IPS DF 6.9 (cell line): ENCODE measurements around the gene SOCS4.
"Not testable (repeated sequence)": the region's sequence is repeated elsewhere in the genome, so short reads cannot be mapped to it uniquely, and the experiment has no call there.

Experiments
- DNase-seq: peaks from one replicate; pipeline ENCODE4 v3.0.0-alpha.2; 2013; ENCODE audit warnings: low read depth, low spot score
- H3K27ac ChIP-seq: one replicate; pipeline ENCODE4 v1.5.1; 2013; ENCODE audit warnings: low read length, control low read depth
- H3K27me3 ChIP-seq: 2 replicates; pipeline ENCODE4 v1.6.1; 2013; ENCODE audit warnings: mild to moderate bottlenecking, low read length; ENCODE audit not compliant: control insufficient read depth, insufficient read depth
- H3K36me3 ChIP-seq: 2 replicates; pipeline ENCODE4 v1.6.1; 2013; ENCODE audit warnings: low read length; ENCODE audit not compliant: control insufficient read depth, insufficient read depth
- H3K4me1 ChIP-seq: 2 replicates; pipeline ENCODE4 v1.6.1; 2013; ENCODE audit warnings: low read length; ENCODE audit not compliant: control insufficient read depth, insufficient read depth
- H3K4me3 ChIP-seq: 2 replicates; pipeline ENCODE4 v1.5.1; 2013; ENCODE audit warnings: mild to moderate bottlenecking, low read length
- H3K9me3 ChIP-seq: 2 replicates; pipeline ENCODE4 v1.6.1; 2013; ENCODE audit warnings: low read length, inconsistent platforms; ENCODE audit not compliant: control insufficient read depth, insufficient read depth
- WGBS: extraction: QIAGEN DNeasy Blood & Tissue Kit; methylation state at CpG from one replicate; pipeline ENCODE4 v1.1.7; 2013; ENCODE audit warnings: mixed read lengths, missing lambda C conversion rate; ENCODE audit not compliant: insufficient read length, insufficient coverage; 5-methylcytosine and 5-hydroxymethylcytosine counted together

SOCS4 gene, protein sequence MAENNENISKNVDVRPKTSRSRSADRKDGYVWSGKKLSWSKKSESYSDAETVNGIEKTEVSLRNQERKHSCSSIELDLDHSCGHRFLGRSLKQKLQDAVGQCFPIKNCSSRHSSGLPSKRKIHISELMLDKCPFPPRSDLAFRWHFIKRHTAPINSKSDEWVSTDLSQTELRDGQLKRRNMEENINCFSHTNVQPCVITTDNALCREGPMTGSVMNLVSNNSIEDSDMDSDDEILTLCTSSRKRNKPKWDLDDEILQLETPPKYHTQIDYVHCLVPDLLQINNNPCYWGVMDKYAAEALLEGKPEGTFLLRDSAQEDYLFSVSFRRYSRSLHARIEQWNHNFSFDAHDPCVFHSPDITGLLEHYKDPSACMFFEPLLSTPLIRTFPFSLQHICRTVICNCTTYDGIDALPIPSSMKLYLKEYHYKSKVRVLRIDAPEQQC

GRCh38 chr14:55026793-55027561 is at the start of gene SOCS4, which contains the start of gene WDHD1:
Gene SOCS4, plus strand, starts transcription at chr14:55027236. Its CDS starts 15,806 bp downstream, at chr14:55043042.
Gene WDHD1, minus strand, starts transcription at chr14:55027099. Its CDS starts 312 bp downstream, at chr14:55026787.
- Histone ChIP-seq H3K4me3 (peak within 1 kb of the TSS; percentile 99), H3K27me3 (no peaks in the 10 kb centered on the region), H3K27ac (peak within 1 kb of the TSS; percentile 7), H3K4me1 (no peaks in the 10 kb centered on the region), H3K36me3 (no peaks in the 10 kb centered on the region; the same call in 1 of the 2 replicates), H3K9me3 (no peaks in the 10 kb centered on the region)
- no CpG with 5 or more reads among the region's 56 CpGs for WGBS
- DNase-seq: peak; percentile 85

DNA sequence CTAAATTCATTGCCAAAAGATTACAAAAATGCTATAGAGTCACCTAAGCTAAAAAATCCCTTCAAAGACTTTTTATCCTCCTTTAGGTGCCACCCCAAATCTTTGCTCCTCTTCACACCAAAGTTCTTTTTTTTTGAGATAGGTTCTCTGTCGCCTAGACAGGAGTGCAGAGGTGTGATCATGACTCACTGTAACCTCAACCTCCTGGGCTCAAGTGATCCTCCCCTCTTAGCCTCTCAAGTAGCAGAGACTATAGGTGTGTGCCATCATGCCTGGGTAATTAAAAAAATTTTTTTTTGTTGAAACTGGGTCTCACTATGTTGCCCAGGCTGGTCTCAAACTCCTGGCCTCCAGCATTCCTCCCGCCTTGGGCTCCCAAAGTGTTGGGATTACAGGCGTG is 48.0 kb upstream of the SOCS4 start:
- Histone ChIP-seq H3K27ac (no peak overlapping the region), H3K4me1 (no peaks in the 10 kb centered on the region), H3K36me3 (peaks cover 4% of the 10 kb centered on the region; the same call in 1 of the 2 replicates), H3K27me3 (no peaks in the 10 kb centered on the region), H3K4me3 (no peak overlapping the region), H3K9me3 (no peaks in the 10 kb centered on the region)
- no peak for DNase-seq
- WGBS: no CpG with 5 or more reads among the region's 3 CpGs

- Histone ChIP-seq H3K27me3 (no peaks in the 10 kb centered on the region), H3K36me3 (peaks cover 9% of the 10 kb centered on the region; the same call in 1 of the 2 replicates), H3K27ac (no peak overlapping the region), H3K9me3 (no peaks in the 10 kb centered on the region; the same call in 1 of the 2 replicates), H3K4me1 (no peaks in the 10 kb centered on the region), H3K4me3 (no peak overlapping the region)
- no CpG with 5 or more reads among the region's 6 CpGs for WGBS
- no peak for DNase-seq
Measured at GRCh38 chr14:54981698-54982097, 45.3 kb upstream of the SOCS4 start.

DNA sequence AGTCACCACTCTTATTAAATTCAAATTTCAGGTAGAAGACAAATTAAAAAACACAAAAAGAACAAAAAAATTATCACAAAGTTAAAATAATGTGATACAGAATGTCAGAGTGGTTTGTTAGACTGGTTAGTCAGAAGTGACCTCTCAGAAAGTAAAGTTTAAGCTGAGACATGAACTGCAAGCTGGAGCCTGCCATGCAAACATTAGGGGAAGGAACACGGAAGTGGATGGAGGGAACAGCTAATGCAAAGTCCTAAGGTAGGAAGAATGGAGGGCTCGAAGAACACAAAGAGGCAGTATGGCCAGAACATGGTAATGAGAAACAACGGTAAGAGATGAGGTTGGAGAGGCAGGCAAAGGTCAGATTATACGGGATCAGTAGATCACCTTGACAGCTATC is 41.9 kb upstream of the SOCS4 start:
- Histone ChIP-seq H3K27ac (no peak overlapping the region), H3K9me3 (no peaks in the 10 kb centered on the region; the same call in 1 of the 2 replicates), H3K36me3 (peaks cover 15% of the 10 kb centered on the region; the same call in 1 of the 2 replicates), H3K4me1 (no peaks in the 10 kb centered on the region), H3K27me3 (no peaks in the 10 kb centered on the region), H3K4me3 (no peak overlapping the region)
- no peak for DNase-seq
- WGBS: no CpG with 5 or more reads among the region's 4 CpGs

- no peaks in the 10 kb centered on the region for H3K27me3 ChIP-seq
- DNase-seq: no peak
- H3K27ac ChIP-seq: no peak overlapping the region
- no peak overlapping the region for H3K4me3 ChIP-seq
- WGBS: no CpG with 5 or more reads among the region's 3 CpGs
- H3K4me1 ChIP-seq: no peaks in the 10 kb centered on the region
- no peaks in the 10 kb centered on the region for H3K9me3 ChIP-seq
- peaks cover 19% of the 10 kb centered on the region for H3K36me3 ChIP-seq
Measured at GRCh38 chr14:55000381-55000780, 26.7 kb upstream of the SOCS4 start.

GRCh38 chr14:55005071-55005470 is 22.0 kb upstream of the SOCS4 start:
- DNase-seq: no peak
- H3K4me1 ChIP-seq: no peaks in the 10 kb centered on the region
- H3K27me3 ChIP-seq: no peaks in the 10 kb centered on the region
- no peak overlapping the region for H3K4me3 ChIP-seq
- no CpG with 5 or more reads among the region's 4 CpGs for WGBS
- no peak overlapping the region for H3K27ac ChIP-seq
- peaks cover 19% of the 10 kb centered on the region for H3K36me3 ChIP-seq
- H3K9me3 ChIP-seq: no peaks in the 10 kb centered on the region

DNA sequence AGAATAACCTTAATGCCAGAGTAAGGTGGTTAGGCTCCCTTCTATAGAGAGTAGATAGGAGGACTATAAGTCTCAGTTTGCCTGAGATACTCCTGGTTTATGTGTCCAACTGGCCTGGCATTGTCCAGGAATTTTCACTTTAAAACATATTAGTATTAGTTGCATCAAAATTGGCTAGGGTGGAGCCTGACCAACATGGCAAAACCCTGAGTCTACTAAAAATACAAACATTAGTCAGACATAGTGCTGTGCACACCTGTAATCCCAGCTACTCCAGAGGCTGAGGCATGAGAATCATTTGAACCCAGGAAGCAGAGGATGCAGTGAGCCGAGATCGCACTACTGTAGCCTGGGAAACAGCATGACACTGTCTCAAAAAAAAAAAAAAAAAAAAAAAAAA is 12.0 kb upstream of the SOCS4 start:
- no peaks in the 10 kb centered on the region for H3K27me3 ChIP-seq
- no peak overlapping the region for H3K4me3 ChIP-seq
- no peak overlapping the region for H3K27ac ChIP-seq
- no CpG with 5 or more reads among the region's 2 CpGs for WGBS
- H3K4me1 ChIP-seq: no peaks in the 10 kb centered on the region
- DNase-seq: no peak
- peaks cover 3% of the 10 kb centered on the region; the same call in 1 of the 2 replicates for H3K36me3 ChIP-seq
- no peaks in the 10 kb centered on the region for H3K9me3 ChIP-seq

- no peak for DNase-seq
- H3K9me3 ChIP-seq: no peaks in the 10 kb centered on the region
- no peaks in the 10 kb centered on the region; the same call in 1 of the 2 replicates for H3K36me3 ChIP-seq
- WGBS: 100% methylated on average over 1 of the region's 2 CpGs
- H3K27me3 ChIP-seq: no peaks in the 10 kb centered on the region
- H3K4me3 ChIP-seq: no peak overlapping the region
- H3K4me1 ChIP-seq: no peaks in the 10 kb centered on the region
- H3K27ac ChIP-seq: no peak overlapping the region
Measured at GRCh38 chr14:55019968-55020554, 7.0 kb upstream of the SOCS4 start.

DNA sequence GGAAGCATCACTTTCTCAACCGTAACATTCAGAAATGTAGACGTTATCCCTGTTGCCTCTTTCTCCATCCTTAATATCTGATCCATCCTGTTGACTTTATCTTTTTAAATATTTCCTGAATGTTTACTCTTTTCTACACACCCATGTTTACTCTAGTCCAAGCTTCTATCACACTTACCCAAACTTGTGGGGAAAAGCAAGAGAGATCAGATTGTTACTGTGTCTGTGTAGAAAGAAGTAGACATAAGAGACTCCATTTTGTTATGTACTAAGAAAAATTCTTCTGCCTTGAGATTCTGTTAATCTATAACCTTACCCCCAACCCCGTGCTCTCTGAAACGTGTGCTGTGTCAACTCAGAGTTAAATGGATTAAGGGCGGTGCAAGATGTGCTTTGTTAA is 2.7 kb upstream of the SOCS4 start:
- not testable (repeated sequence) for H3K27ac ChIP-seq, H3K9me3 ChIP-seq, H3K4me3 ChIP-seq, H3K27me3 ChIP-seq, DNase-seq, H3K4me1 ChIP-seq, H3K36me3 ChIP-seq
- WGBS: no CpG with 5 or more reads among the region's 5 CpGs

DNA sequence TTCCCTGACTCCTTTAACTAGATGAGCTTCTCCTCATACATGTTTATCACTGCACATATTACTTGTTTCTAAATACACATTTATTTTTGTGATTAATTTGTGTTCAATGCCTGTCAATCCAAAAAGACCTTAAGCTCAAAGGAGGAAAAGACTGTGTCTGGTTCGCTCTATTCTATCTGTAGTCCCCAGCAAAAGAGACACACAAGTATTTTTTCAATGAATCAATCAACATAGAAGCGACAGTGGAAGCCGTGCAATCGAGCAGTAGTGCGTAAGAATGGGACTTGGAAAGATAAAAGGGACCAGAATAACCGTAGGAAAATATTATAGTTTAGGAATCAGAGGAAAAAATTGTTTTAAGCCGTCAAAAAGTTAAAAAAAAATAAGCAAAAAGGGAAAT is 1.1 kb upstream of the SOCS4 start:
- Histone ChIP-seq H3K27me3 (no peaks in the 10 kb centered on the region), H3K27ac (no peak overlapping the region), H3K36me3 (no peaks in the 10 kb centered on the region), H3K4me1 (no peaks in the 10 kb centered on the region), H3K9me3 (no peaks in the 10 kb centered on the region), H3K4me3 (peak overlapping the region; percentile 99; the same call in 1 of the 2 replicates)
- DNase-seq: no peak
- no CpG with 5 or more reads among the region's 7 CpGs for WGBS
